K562 (cell line): ENCODE data around the gene COL8A2. TPM values are rescaled to one million over a fixed set of nuclear protein-coding genes. Genes with fewer than 3 reads are reported as not detected.

ENCODE experiments used
- DMBX1 ChIP-seq: fragments of 250-450 bp; sonication (Bioruptor Pico); IDR thresholded peaks from 2 replicates; pipeline ENCODE4 v1.8.0; 2022; ENCODE audit warnings: inconsistent platforms, mild to moderate bottlenecking, moderate library complexity, borderline replicate concordance
- HNRNPLL ChIP-seq: fragments of 200-400 bp; formaldehyde crosslinking; IDR thresholded peaks from 2 replicates; pipeline ENCODE4 v1.6.1; 2017; ENCODE audit warnings: low read length, low read depth, mild to moderate bottlenecking; ENCODE audit not compliant: poor library complexity, severe bottlenecking
- ILF3 ChIP-seq: fragments of 450-650 bp; IDR thresholded peaks from 2 replicates; pipeline ENCODE4 v1.6.1; 2018; ENCODE audit warnings: antibody characterized with exemption, mild to moderate bottlenecking, moderate library complexity, borderline replicate concordance
- MBD2 ChIP-seq: sonication (generic); IDR thresholded peaks from 2 replicates; pipeline ENCODE4 v1.6.1; 2016; ENCODE audit warnings: low read depth, borderline replicate concordance
- POLR2A ChIP-seq: fragments of 450-650 bp; conservative IDR thresholded peaks from 2 replicates; pipeline ENCODE4 v1.6.1; 2016
- PTTG1 ChIP-seq: fragments of 450-650 bp; IDR thresholded peaks from 2 replicates; pipeline ENCODE4 v1.6.1; 2016; ENCODE audit warnings: low read depth, mild to moderate bottlenecking, missing genetic modification characterization, missing compliant biosample characterization
- REST ChIP-seq, 2 experiments: fragments of 450-650 bp; formaldehyde crosslinking in 1 of 2; IDR thresholded peaks; 2 replicates each; pipeline versions ENCODE4 v1.4.0 to v1.6.1; 2014 to 2020; ENCODE audit warnings: mild to moderate bottlenecking in 2 of 2, borderline replicate concordance in 1 of 2, low read depth in 1 of 2
- SIN3A ChIP-seq, 2 experiments: fragments of 150-350 bp in 1 of 2; IDR thresholded peaks; 2 replicates each; pipeline ENCODE4 v1.6.1; 2011 to 2016; ENCODE audit warnings: borderline replicate concordance in 2 of 2, low read depth in 2 of 2, low read length in 2 of 2, mild to moderate bottlenecking in 2 of 2, moderate library complexity in 2 of 2; ENCODE audit not compliant: control insufficient read depth in 1 of 2
- SMAD4 ChIP-seq: fragments of 250-450 bp; sonication (Bioruptor Pico); conservative IDR thresholded peaks from 2 replicates; pipeline ENCODE4 v1.8.0; 2021; ENCODE audit warnings: inconsistent platforms, mild to moderate bottlenecking, moderate library complexity
- SMARCB1 ChIP-seq: IDR thresholded peaks from 2 replicates; pipeline ENCODE4 v1.6.1; 2011; ENCODE audit warnings: improper control_type of control experiment, low read depth; ENCODE audit not compliant: insufficient read length
- SRF ChIP-seq, 2 experiments: fragments of 250-450, 450-650 bp in 1 of 2; sonication (Bioruptor Pico) in 1 of 2; sonication (generic) in 1 of 2; formaldehyde crosslinking; IDR thresholded peaks; 2 replicates each; pipeline versions ENCODE4 v1.5.0 to v1.5.1; 2020 to 2022; ENCODE audit warnings: mild to moderate bottlenecking in 1 of 2, missing genetic modification reagents in 1 of 2
- ZNF175 ChIP-seq: fragments of 200-800 bp; sonication (Bioruptor generic); IDR thresholded peaks from 2 replicates; pipeline ENCODE4 v1.6.1; 2016; ENCODE audit warnings: low read depth, mild to moderate bottlenecking, missing genetic modification characterization, missing compliant biosample characterization
- ZNF24 ChIP-seq: fragments of 450-650 bp; IDR thresholded peaks from 2 replicates; pipeline ENCODE4 v1.6.1; 2016
- ZNF274 ChIP-seq: IDR thresholded peaks from 2 replicates; pipeline ENCODE4 v1.6.1; 2011; ENCODE audit warnings: low read depth, mild to moderate bottlenecking, low read length, moderate library complexity, borderline replicate concordance
- ZNF639 ChIP-seq, 2 experiments: fragments of 200-800 bp in 1 of 2; sonication (Bioruptor generic) in 1 of 2; sonication (generic) in 1 of 2; formaldehyde crosslinking in 1 of 2; IDR thresholded peaks in 1 of 2; conservative IDR thresholded peaks in 1 of 2; 2 replicates each; pipeline versions ENCODE4 v1.5.0 to v1.6.1; 2016 to 2020; ENCODE audit warnings: missing compliant biosample characterization in 1 of 2, missing genetic modification characterization in 1 of 2, missing genetic modification reagents in 1 of 2
- polyA plus RNA-seq, 8 experiments: library from polyadenylated mRNA; depleted of rRNA in 4 of 8; stranded (reverse) in 5 of 8; unstranded in 3 of 8; fragments of >200 nt; fragmentation: Nextera tagmentation in 2 of 8; fragmentation: Illumina TruSeq in 1 of 8; extraction: Ambion mirVana in 2 of 8; extraction: Trizol in 1 of 8; gene quantifications; 2 replicates each; pipeline versions ENCODE4 v1.2.1 to v1.2.3, GENCODE V29; 2011 to 2014; ENCODE audit warnings: inconsistent platforms in 1 of 8, missing spikeins in 1 of 8
- total RNA-seq, 7 experiments: library from RNA; depleted of rRNA in 6 of 7; stranded (reverse); fragments of >200 nt in 6 of 7; fragmentation: Illumina TruSeq in 2 of 7; extraction: Trizol in 2 of 7; gene quantifications; 2 replicates each; pipeline versions ENCODE4 v1.2.1 to v1.2.3, GENCODE V29; 2011 to 2021; ENCODE audit warnings: low replicate concordance in 1 of 7

The COL8A2 gene
- total and polyA plus RNA-seq, 9 of the 15 experiments (the other 6 are each of a cell fraction or from before 2014, with no cell fraction given): 0.03 to 0.14 (median 0.04) TPM; not detected in 5

- TF ChIP-seq REST (IDR thresholded peaks at IDR 0.05; ENCODE audit: borderline replicate concordance) (no peak; the same call in 1 of the 2 replicates), REST (CRISPR knock-in tag; IDR thresholded peaks at IDR 0.05; ENCODE audit: low read depth) (no peak), POLR2A (peak; percentile 91), ZNF274 (no peak), SMARCB1 (peak; percentile 57), SIN3A (IDR thresholded peaks at IDR 0.05; ENCODE audit: borderline replicate concordance in 2 of 2, control insufficient read depth in 1 of 2, low read depth in 2 of 2, low read length in 2 of 2) (peak in 1 of 2 experiments; percentile 24; a peak in 1 of 4 replicates), ZNF639 (CRISPR knock-in tag; conservative IDR thresholded peaks at IDR 0.05 in 1 of 2, IDR thresholded peaks at IDR 0.05 in 1 of 2) (peak in 1 of 2 experiments; percentile 44; a peak in 1 of 4 replicates), HNRNPLL (peak; percentile 38), ZNF175 (no peak), DMBX1 (CRISPR knock-in tag) (no peak), PTTG1 (tag) (no peak), SMAD4 (CRISPR knock-in tag) (peak; percentile 11), ZNF24 (peak; percentile 21; the same call in 1 of the 2 replicates), SRF (CRISPR knock-in tag; IDR thresholded peaks at IDR 0.05) (0 out of 4 replicates have a peak, but pooled peaks of 1 of the 2 experiments have one; percentile 12), ILF3 (no peak; the same call in 1 of the 2 replicates), MBD2 (peak; percentile 73)
Measured at GRCh38 chr1:36155408-36156328, 30.6 kb upstream of the COL8A2 start, which contains the start of gene MAP7D1 (continued).
